ENCODE results near the gene SMARCA1. TPM values are rescaled to one million over a fixed set of nuclear protein-coding genes. Genes with fewer than 3 reads are reported as not detected.

Gene SMARCA1
- total and polyA plus RNA-seq, 2 of the 4 experiments (the other 2 are of a cell fraction), result 31.0 to 32.8 TPM

GRCh38 chrX:129496625-129497024 is 26.7 kb downstream of the SMARCA1 start:
- H3K79me1 ChIP-seq (ENCODE audit: low read depth in 1 of 2, low read length in 2 of 2), result peaks cover 2 to 18% of the 10 kb centered on the region in 2 experiments
- ATAC-seq (ENCODE audit: low read depth) (peak; percentile 47; the same call in 1 of the 2 replicates), DNase-seq (peak; percentile 67)
- no TSS peak for BruUV-seq (replicated peaks)
- H2BK20ac ChIP-seq (ENCODE audit: low read depth, low read length), result no peak overlapping the region
- 0 out of 2 replicates have a peak, but pooled peaks cover 2% of the 10 kb centered on the region for H3K27me3 ChIP-seq (ENCODE audit: control insufficient read depth, insufficient read depth, low read length)
- H2BK15ac ChIP-seq (ENCODE audit: low read depth, low read length), result no peak overlapping the region
- dilution Hi-C loops (cut with HindIII; ENCODE audit: low sequenced_read_pairs, unreplicated experiment) (no loop called here), intact Hi-C loops (cut with micrococcal nuclease) (no loop called here), in situ Hi-C loops (cut with MboI; ENCODE audit: low sequenced_read_pairs) (no loop called here)
- peak overlapping the region; percentile 69 for H2BK5ac ChIP-seq (ENCODE audit: low read depth, low read length, poor library complexity, severe bottlenecking)
- no peaks in the 10 kb centered on the region; the same call in none of the 2 replicates for H3K9me1 ChIP-seq (ENCODE audit: insufficient read depth, low read length)
- H2AK9ac ChIP-seq (replicated peaks; ENCODE audit: low read depth, low read length, poor library complexity), result no peak overlapping the region
- H3K9ac ChIP-seq (ENCODE audit: low read depth, low read length), result no peak overlapping the region
- no peak overlapping the region for H4K91ac ChIP-seq (ENCODE audit: insufficient read depth, low read depth, low read length)
- WGBS, 2 experiments (ENCODE audit: extremely low coverage in 2 of 2, insufficient read length in 1 of 2), result no CpG with 5 or more reads among the region's 6 CpGs
- H4K5ac ChIP-seq (ENCODE audit: low read depth, low read length), result no peak overlapping the region
- H3K36me3 ChIP-seq (ENCODE audit: control insufficient read depth, insufficient read depth, low read length), result peaks cover 22% of the 10 kb centered on the region
- no peak overlapping the region for H3K4ac ChIP-seq (ENCODE audit: low read depth, low read length)
- no peak overlapping the region for H3K4me3 ChIP-seq (ENCODE audit: insufficient read depth, low read depth, low read length)
- H3K14ac ChIP-seq (replicated peaks; ENCODE audit: low read depth, low read length), result no peak overlapping the region
- H3K56ac ChIP-seq (ENCODE audit: extremely low read depth, insufficient read depth, low read length), result no peak overlapping the region
- peaks cover 6% of the 10 kb centered on the region; the same call in 1 of the 2 replicates for H4K20me1 ChIP-seq (ENCODE audit: insufficient read depth, low read length)
- ChIA-PET CTCF (no interaction called here), POLR2A (ENCODE audit: unreplicated experiment) (no interaction called here)
- no peaks in the 10 kb centered on the region for H3K9me3 ChIP-seq (ENCODE audit: control insufficient read depth, insufficient read depth, low read length)
- peak overlapping the region; percentile 45 for H3K27ac ChIP-seq (ENCODE audit: insufficient read depth, low read length)
- no peak overlapping the region for H2AK5ac ChIP-seq (ENCODE audit: low read depth, low read length)
- H3K4me1 ChIP-seq (ENCODE audit: control insufficient read depth, insufficient read depth, low read length), result peaks cover 6% of the 10 kb centered on the region; the same call in 1 of the 2 replicates
- H3K4me2 ChIP-seq (ENCODE audit: low read depth, low read length), result peak overlapping the region; percentile 41; the same call in 1 of the 2 replicates
- H2AFZ ChIP-seq (replicated peaks; ENCODE audit: low read length, poor library complexity), result no peak overlapping the region
- no peak overlapping the region for H4K8ac ChIP-seq (ENCODE audit: low read depth in 2 of 2, low read length in 2 of 2)
- no peak for TF ChIP-seq MAZ (IDR thresholded peaks at IDR 0.05; ENCODE audit: borderline replicate concordance, low read depth, low read length)
- no peak for TF ChIP-seq RAD21 (IDR thresholded peaks at IDR 0.05; ENCODE audit: low read length)
- TF ChIP-seq MXI1 (IDR thresholded peaks at IDR 0.05; ENCODE audit: borderline replicate concordance, low read depth, low read length), result no peak
- no peak for TF ChIP-seq POLR2A (IDR thresholded peaks at IDR 0.05; ENCODE audit: low read depth, low read length)
- TF ChIP-seq NFE2L2 (IDR thresholded peaks at IDR 0.05; ENCODE audit: low read depth, low read length), result no peak
- no peak for TF ChIP-seq FOS (IDR thresholded peaks at IDR 0.05; ENCODE audit: low read depth, low read length)
- TF ChIP-seq CTCF (conservative IDR thresholded peaks at IDR 0.05; ENCODE audit: low read depth, low read length), result no peak
- TF ChIP-seq CEBPB (IDR thresholded peaks at IDR 0.05; ENCODE audit: low read depth, low read length), result peak; percentile 10; the same call in 1 of the 2 replicates
- no peak overlapping the region for H2BK120ac ChIP-seq (ENCODE audit: low read depth, low read length)
- H3K23ac ChIP-seq (ENCODE audit: low read depth, low read length), result no peak overlapping the region
- no peak overlapping the region for H3K18ac ChIP-seq (ENCODE audit: low read depth, low read length)

All from IMR-90 (cell line).